H4 (cell line): ENCODE results near the gene CHST15. TPM values are rescaled to one million over a fixed set of nuclear protein-coding genes. Genes with fewer than 3 reads are reported as not detected.
"Not testable (repeated sequence)": the region's sequence is repeated elsewhere in the genome, so short reads cannot be mapped to it uniquely, and the experiment has no call there.

Source experiments
- DNase-seq: peaks from one replicate; pipeline ENCODE4 v3.0.0-alpha.2; 2015; ENCODE audit warnings: low spot score
- total RNA-seq: library from RNA; depleted of rRNA; stranded (reverse); fragments of >200 nt; shearing (Covaris generic); gene quantifications from 2 replicates; pipeline ENCODE4 v1.2.3, GENCODE V29; 2014

Gene CHST15
- total RNA-seq, 1 experiment from 2014 or later, result 4.0 TPM

DNA sequence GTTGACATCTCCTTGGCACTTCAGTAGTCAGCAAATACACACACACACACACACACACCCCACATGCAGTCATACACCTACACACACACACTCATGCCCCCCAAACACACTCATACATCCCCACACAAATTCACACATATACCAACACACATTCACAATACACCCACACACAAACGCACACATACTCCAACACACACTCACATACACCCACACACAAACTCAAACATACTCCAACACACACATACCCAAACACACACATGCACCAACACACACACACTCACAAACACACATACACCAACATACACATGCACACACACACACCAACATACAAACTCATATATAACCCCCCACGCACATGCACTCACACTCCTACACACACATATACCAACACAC lies 31.4 kb upstream of the CHST15 start:
- no peak for DNase-seq

DNA sequence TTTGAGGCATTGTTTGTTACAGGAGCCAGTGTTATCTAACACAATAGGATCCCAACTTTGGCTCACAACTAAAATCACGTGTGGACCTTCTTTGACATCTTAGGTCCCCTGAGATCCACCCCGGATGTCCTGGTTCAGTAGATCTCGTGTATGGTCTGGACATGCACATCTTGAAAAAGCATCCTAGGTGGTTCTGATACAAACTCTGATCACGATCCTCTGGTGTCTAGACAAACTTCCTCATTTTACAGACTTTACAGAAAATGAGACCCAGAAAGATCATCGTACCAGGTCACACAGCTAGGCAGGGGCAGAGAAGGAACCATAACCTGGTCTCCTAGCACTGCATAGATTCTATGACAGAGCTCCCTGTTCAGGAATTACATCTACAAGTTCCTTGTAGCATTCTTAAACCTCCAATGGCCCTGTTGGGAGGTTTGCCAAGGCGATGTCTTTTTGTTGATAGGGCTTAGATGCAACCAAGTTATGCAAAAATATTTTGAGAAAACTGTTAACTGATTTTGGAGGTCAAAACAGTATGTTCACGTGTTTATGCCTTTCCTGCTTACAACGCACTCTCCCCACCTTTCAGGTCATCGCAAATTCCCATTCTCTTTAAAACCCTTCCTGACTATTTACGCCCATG lies 30.8 kb upstream of the CHST15 start:
- no peak for DNase-seq

DNA sequence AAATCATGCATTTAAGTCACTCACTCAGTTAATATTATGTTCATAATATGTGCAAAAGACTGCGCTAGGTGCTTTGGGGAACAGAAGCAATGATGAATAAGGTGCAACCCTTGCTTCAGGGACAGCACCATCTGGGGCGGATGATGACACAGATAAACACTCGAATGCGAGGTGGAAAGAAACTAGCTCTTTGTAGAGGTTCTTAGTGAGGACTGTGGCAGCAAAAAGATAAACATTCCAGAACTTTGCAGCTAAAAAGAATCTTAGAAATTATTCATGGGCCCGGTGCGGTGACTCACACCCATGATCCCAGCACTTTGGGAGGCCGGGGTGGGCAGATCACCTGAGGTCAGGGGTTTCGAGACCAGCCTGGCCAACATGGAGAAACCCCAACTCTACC lies 29.8 kb upstream of the CHST15 start:
- DNase-seq, result no peak

DNA sequence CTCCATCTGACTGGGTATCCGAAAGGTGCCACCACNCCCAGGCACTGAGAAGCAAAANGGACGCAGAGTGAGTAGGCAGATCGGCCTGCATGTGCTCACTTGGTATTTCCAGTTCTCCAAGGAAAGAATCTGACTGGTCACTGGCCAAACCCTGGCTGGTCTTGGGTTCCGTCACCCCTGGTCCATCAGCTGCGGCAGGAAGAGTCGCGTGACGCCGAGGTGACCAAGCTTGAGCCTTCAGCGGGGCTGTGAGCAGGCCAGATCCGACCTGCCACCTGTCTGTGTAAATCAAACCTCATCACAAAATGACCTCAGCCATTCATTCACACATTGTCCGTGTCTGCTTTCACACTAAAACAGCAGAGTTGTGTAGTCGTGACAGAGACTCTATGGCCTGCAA lies 28.8 kb upstream of the CHST15 start:
- no peak for DNase-seq

DNA sequence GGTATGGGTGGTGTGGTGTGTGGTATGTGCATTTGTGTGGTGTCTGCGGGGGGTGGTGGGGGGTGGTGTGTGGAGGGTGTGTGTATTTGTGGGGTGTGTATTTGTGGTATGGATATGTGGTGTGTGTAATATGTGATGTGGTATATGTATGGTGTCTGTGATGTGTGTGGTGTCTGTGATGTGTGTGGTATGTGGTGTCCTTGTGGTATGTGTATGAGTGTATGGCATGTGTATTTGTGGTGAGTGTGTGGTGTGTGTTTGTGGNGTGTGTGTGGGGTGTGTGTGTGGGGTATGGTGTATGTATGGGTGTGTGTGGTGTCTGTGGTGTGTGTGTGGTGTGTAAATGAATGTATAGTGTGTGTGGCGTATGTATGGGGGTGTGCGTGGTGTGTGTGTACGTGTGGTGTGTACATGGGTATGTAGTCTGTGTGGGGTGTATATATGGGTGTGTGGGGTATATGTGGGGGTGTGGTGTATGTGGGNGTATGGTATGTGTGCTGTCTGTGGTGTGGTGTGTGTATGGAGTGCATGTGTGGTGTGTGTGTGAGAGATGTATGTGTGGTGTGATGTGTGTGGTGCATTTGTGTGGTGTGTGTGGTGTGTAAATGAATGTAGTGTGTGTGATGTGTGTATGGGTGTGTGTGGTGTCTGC lies 27.1 kb upstream of the CHST15 start:
- DNase-seq, result no peak

DNA sequence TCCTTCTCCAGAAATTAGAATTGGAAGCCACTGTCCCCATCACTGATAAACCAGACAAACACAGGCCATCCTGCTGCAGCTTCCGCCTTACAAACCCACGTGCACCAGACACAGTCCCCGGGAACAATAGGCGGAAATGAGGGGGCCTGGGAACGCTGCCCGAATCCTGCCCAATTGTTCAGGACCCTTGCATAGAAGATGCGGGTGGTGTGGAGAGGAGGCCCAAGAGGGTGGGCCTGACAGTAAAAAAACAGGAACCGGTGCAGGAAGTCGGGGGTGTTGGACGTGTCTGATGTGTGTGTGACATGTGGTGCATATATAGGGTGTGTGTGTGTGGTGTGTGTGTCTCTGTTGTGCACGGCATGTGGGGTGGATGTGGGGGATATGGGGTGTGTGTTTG lies 26.5 kb upstream of the CHST15 start:
- no peak for DNase-seq

DNA sequence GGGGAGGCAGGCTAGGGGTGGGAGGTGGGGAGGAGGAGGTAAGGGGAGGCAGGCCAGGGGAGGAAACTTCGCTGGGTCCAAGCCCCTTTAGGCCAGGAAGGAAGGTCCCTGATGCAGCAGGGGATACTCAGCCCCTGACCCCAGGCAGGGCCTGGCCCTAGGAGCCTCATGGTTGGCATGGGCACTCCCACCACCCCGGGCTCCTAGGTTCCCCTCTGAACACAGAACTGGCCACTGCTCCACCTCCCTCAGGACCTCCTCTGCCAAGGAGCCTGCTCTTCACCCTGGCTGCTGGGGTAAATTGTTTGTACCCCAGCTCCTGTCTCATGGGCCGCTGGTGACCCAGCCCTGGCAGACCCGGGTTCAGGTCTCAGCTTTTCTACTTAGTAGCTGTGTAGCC lies 25.8 kb upstream of the CHST15 start:
- DNase-seq, result no peak

DNA sequence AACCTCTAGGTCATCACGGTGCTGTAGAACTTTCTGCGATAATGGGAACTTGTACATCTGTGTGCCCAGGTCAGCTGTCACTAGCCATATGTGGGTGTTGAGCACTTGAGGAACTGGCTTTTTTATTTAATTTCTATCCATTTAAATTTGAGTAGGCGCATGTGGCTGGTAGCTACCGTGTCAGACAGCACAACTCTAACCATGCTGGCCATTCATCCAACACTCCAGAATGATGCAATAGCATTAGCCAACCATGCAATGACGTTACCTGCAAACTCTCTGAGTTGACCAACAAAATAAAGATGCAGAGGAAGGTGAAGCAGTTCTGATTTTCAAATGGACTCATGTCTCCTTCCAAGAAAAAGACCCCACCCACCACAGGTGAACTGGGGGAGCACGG lies 24.4 kb upstream of the CHST15 start:
- DNase-seq, result no peak

DNA sequence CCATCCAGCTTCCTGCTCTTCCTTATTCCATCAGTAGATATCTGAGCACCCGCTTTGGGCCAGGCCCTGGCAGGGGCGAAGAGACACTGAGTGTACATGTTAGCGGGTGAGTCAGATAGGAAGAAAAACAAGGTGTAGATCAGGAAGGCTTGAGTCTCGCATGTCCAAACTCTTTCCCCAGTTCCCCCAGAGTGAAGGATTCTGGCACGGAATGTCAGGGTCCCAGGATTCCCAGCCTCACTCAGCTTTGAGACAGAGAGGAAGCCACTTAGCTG lies 24.1 kb upstream of the CHST15 start:
- DNase-seq, result no peak

DNA sequence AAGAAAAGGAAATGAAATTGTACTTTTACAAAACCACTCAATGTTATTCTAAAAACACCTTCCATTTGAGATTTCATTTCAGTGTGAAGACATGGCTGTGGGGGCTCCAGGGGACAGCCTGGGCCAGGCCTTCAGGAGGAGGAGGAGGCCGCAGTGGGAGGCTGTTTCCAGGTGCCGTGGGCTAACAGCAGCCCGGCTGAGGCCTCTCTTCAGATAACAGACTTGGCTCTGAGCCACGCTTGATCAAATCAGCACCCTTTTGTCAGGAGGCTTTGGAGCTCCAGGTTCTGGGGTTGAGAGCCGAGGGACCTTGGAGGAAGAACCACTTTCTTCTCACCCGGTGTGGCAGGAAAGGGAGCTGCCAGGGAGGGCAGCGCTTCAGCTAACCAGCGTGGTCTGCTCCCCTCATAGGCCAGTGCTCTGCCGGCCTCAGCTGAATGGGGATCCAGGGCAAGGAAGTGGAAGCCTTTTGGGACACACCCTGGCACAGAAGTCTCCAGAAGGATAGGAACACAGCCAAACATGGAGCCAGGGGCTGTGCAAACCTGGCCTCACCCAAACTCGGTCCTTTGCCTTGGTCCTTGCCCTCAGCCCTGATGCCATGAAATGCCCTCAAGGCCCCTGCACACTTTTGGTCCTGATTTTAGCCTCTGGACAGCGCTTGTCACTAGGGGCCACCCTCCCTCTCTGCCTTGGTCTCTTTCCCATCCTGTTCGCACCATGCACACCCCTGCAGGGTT lies 23.5 kb upstream of the CHST15 start:
- DNase-seq, result no peak

DNA sequence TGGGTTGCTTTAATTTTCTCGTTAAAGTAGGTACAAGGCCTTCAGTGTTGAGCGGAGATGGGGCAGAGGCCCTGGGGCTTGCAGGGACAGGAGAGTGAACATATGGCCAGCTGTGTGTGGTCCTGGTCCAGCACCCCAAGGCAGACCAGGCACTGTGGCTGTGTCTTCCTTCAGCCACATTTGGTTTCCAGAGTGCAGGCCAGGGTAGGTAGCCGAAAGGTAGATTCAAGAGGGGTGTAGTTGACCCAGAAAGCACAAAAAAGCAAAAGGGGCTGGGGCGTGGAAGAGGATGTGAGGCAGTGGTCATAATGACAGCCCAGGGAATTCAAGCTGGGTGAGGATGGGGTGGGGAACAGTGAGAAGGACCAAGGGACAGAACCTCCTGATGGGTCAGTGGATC lies 21.3 kb upstream of the CHST15 start:
- DNase-seq, result no peak

DNA sequence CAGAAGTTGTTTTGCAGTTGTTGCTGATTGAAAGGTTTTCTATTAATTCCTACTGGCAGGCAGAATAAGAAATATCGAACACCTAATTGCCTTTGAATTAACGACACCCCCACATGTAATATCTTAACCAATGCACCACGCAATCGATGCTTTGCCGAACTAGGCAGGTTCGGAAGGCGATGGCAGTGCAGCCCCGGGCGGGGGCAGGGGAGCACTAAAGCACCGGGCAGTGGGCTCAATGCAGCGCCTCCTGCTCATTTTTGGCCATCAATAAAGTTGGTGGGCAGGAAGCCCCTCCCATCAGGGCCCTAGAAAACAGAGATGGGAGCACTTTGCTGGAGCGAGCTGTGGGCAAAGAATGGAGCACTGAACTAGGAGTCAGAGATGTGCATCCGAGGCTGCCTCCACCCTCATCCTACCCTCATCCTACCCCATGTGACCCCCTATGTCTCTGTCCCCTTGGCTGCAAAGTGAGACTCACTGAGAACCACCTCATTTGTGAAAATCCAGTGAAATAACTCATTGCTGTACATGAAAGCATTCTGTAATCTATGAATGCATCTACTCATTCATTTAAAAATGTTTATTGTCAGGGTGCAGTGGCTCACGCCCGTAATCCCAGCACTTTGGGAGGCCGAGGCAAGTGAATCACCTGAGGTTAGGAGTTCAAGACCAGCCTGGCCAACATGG lies 19.6 kb upstream of the CHST15 start:
- no peak for DNase-seq

DNA sequence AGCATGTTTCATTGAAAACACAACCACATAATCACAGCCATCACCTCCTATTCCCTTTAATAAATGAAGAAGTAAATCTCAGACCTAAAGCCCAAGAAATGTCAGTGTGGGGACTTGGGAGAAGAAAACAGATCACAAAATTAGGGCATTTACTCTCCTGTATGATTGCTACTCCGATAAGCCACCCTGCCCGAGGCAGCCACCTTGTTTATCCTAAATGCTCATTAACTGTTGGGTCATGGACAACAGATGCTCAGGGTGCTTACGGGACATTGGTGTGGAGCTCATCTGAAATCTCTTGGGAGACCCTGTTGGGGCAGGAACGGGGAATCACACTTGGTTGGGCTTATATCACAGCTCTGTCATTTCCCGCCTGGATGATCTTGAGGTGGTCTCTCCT lies 17.5 kb upstream of the CHST15 start:
- DNase-seq, result no peak

DNA sequence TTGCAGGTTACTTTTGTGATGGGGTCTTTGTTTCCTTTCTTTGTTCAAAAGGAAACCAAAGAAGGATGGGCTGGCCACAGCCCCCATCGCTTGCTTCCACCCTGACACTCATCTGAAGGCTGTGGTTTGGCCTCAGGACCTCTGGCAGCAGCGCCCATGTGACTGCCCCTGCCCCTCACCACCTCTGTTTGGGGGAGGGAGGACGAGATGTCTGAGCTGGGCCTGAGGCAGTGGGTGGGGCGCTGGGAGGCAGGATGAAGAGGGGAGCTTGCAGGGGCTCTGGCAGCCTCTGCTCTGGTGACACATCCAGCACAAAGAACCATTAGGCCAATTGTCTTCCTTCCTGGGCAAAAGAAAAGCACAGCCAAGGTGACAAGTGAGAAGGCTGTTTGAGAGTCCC lies 15.9 kb upstream of the CHST15 start:
- DNase-seq, result no peak

DNA sequence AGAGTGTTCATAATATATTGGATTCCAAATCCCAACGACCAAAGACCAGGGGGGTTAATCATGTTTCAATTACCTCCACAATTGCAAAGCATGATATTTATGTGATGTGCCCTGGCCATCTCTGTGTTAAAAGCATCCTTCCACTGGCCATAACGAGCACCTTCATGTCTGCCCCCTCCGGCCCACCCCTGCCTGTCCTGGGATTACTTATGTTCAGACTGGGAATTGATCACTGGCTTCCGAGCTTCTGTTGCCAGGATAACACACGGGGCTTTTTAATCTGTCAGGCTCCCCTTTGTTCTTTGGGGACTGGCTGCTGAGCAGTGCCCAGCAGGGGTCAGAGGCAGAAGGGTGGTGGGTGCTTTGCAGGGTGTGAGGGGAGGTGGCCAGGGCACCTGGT lies 13.7 kb upstream of the CHST15 start:
- DNase-seq, result no peak

DNA sequence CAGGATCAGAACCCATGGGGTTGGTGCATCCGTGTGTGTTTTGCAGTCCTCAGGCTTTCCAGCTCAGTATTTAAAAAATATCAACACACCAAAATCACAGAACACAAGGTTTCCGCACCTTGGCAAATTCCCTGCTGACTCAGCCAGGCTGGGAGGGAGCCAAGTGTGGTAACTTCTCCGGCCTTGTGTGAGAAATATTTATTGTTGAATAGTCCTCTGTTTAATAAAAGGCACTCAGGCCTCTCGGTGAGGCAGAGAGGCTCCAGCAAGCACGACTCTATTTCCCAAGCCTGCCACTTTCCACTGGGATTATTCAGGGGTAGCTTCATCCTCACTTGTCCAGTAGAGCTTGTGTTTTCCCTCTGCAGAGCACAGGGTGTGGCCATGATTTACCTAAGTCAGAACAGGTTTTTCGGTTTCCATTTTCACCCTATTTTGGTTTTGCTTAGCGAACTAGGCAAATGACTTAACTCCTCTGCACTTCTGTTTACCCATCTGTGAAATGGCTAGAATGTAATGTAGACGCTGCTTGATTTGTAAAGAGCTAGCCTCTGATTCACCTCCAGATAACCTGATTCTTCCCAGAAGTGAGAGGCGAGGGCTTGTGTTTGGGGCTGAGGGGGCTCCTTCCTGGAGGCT lies 13.0 kb upstream of the CHST15 start:
- DNase-seq, result peak; percentile 89

DNA sequence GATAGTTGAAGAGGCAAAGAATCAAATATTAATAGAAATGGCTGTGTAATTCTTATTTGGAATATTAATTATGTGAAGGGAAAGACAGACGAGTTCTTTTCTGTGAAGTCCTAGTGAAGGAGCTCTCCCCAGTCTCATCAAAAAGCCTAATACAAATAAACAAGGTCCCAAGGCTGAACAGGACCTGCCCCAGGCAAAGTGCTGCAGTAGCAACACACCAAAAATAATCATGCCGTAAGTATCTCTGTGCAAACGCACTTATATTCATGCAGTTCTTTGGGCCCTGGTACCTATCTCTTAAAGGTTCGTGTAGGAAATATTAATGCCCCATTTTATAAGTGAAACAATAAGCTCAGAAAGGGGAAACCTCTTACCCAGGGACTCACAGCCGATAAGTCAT lies 12.2 kb upstream of the CHST15 start:
- DNase-seq, result peak; percentile 60

DNA sequence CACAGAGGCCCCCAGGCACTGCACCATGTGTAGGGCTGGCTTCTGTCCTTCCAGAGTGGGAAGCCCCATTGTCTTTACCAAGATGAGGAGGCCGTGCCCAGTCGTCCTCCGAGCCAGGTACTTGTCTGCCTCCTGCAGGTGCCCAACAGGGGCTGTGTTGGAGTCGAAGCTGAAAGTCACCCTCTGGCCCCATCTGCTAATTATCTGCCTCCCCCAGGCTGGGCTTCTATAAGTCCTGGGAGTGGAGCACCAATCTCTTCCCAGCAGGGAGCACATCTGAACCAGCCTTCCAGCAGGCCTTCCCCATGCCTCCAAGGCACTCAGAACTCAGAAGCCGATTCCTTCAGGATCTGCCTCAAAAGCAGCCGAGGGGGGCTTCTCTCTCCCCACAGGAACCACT lies 11.6 kb upstream of the CHST15 start:
- no peak for DNase-seq

DNA sequence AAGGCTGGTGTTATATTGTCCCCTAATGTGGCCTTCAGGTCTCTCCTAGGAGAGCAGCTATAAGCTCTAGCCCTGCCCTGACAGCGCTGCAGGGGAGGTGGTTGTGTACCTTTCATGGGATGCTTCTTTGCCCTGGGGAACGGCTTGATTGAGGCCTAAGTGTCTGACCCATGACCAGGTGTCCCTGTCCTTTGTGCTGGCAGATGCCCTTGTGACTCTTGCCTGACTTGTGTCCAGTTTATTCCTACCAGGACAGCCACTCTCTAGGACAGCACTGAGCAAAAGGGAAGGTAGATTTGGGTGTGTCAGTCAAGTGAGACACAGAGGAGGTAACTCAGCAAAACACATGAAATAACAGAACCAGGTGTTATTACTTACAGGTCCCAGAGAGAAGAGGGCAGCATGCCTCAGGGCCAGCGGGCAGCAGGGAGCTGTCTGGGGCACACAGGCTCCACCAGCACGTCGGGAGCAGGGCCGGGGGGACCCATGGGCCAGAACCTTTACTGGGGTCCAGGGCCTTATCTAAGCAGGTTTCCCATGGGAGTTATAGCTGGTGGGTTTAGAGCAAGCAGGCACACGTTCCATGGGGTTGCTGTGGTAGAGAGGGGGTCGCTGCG lies 10.7 kb upstream of the CHST15 start:
- no peak for DNase-seq

DNA sequence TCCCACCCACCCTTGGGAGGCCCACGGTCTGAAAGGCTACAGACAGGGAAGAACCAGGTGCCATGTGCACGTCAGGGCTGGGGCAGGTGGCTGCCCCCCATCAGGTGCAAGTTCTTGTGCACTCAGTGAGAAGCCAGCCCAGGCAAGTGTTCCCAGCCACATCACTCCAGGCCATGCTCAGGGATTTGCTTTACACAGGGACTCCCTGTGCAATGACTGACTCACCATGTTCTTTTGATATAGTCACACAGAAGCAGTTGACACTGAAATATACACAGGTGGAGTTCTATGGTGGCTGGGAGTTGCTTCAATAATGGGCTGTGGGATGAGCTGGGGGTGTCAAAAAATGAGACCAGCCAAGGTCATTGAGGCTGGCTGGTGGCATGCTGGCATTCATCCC lies 8.0 kb upstream of the CHST15 start:
- no peak for DNase-seq

DNA sequence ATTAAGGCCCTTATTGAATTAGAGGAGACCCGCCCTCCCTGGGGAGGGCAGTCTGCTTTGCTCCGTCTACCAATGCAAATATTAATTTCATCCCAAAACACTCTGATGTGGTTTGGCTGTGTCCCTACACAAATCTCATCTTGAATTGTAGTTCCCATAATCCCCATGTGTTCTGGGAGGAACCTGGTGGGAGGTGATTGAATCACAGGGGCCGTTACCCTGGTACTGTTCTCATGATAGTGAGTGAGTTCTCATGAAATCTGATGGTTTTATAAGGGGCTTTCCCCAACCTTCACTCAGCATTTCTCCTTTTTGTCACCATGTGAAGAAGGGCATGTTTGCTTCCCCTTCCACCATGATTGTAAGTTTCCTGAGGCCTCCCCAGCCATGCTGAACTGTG lies 7.3 kb upstream of the CHST15 start:
- not testable (repeated sequence) for DNase-seq

DNA sequence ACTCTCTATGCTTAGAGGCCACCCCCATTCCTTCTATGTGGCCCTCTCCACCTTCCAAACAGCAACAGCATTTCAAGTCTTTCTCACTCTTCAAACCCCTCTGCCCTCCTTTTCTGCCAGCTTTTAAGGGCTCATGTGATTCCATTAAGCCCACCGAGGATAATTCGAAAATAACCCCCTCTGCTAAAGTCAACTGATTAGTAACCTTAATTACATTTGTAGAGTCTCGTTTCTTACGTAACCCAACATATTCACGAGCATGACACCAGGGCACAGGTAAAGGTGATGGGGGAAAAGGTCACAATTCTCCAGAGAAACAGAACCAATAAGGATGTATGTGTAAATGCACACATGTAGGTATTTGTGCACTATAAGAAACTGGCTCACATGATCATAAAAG lies 6.7 kb upstream of the CHST15 start:
- DNase-seq, result no peak
